Cardiac fibroblast (primary cell): ENCODE data around the gene PSMF1.

Experiments used
- DNase-seq, 2 donors: peaks; one replicate each; pipeline versions ENCODE4 v3.0.0 to v3.0.0-alpha.2; 2010; ENCODE audit warnings: low read depth in 2 of 2
- H3K4me3 ChIP-seq, 2 donors: replicated peaks in 1 of 2; 1 replicate in 1 of 2; 2 replicates in 1 of 2; pipeline ENCODE4 v1.5.1; 2011; ENCODE audit warnings: low read depth in 2 of 2, low read length in 2 of 2, mild to moderate bottlenecking in 2 of 2, moderate library complexity in 1 of 2
- TF ChIP-seq, protein P1 (sequence below): IDR thresholded peaks from one replicate; pipeline ENCODE4 v1.5.1; 2011; ENCODE audit warnings: low read depth, mild to moderate bottlenecking, low read length, inconsistent platforms

Gene PSMF1

DNA sequence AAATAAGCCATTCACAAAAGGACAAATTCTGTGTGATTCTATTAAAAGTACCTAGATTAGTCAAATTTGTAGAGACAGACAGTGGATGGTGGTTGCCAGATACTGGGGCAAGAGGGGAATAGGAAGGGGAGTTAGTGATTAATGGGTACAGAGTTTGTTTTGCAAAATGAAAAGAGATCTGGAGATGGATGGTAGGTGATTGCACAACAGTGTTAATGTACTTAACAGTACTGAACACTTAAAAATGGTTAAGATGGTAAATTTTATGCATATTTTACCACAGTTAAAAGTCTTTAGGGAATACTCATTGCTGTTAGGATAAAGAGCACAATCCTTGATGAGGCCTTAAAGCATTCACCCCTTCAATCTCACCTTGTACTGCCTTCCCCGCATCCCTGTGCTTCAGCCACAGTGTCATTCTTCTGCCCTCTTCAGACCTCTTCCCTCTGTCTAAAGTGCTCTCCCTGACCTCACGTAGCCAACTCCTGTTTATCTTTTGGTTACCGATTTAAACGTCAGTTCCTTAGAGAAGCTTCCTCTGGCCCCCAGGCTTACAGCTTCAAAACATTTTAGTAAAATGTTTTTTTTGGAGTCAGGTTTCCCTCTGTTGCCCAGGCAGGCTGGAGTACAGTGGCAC lies 11.8 kb downstream of the PSMF1 start:
- DNase-seq: no peak
- TF ChIP-seq, protein P1, sequence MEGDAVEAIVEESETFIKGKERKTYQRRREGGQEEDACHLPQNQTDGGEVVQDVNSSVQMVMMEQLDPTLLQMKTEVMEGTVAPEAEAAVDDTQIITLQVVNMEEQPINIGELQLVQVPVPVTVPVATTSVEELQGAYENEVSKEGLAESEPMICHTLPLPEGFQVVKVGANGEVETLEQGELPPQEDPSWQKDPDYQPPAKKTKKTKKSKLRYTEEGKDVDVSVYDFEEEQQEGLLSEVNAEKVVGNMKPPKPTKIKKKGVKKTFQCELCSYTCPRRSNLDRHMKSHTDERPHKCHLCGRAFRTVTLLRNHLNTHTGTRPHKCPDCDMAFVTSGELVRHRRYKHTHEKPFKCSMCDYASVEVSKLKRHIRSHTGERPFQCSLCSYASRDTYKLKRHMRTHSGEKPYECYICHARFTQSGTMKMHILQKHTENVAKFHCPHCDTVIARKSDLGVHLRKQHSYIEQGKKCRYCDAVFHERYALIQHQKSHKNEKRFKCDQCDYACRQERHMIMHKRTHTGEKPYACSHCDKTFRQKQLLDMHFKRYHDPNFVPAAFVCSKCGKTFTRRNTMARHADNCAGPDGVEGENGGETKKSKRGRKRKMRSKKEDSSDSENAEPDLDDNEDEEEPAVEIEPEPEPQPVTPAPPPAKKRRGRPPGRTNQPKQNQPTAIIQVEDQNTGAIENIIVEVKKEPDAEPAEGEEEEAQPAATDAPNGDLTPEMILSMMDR: no peak
- H3K4me3 ChIP-seq: no peak overlapping the region

DNA sequence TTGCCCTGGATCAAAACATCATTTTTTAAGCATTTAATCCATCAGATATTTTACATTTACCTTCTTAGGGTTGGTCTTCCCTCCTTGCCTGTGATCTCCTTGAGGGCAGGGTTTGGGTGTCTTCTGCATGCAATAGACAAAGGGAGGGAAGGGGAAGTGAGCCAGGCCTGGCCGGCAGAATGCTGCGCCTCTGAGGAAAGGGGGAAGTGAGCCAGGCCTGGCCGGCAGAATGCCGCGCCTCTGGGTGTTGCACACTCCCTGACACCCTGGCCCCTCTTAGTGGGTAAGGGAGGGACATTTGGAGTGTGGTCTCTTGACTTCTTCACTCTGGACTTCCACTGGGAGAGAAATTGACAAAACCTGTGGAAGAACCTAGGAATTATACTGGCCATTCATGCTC lies 12.4 kb downstream of the PSMF1 start:
- TF ChIP-seq, protein P1: no peak
- DNase-seq: no peak
- H3K4me3 ChIP-seq: no peak overlapping the region

DNA sequence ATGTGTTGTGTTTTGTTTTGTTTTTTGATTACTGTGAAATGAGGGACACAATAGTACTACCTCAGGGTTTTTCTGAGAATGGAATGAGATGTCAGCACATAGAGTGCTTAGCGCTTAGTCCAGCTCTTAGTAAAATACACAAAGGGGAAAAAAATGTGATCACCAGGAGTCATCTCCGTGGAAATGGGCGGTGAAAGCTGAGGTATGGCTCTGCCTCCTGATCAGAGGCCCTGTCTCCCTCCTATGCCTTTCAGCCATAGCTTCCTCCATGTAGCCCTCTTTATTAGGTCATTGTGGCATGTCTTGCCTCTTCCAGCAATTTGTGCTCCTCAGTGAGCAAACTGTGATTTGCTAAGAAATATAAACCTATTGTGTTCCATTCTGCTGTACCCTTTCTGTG lies 13.0 kb downstream of the PSMF1 start:
- DNase-seq: no peak
- no peak overlapping the region for H3K4me3 ChIP-seq
- TF ChIP-seq, protein P1: no peak

DNA sequence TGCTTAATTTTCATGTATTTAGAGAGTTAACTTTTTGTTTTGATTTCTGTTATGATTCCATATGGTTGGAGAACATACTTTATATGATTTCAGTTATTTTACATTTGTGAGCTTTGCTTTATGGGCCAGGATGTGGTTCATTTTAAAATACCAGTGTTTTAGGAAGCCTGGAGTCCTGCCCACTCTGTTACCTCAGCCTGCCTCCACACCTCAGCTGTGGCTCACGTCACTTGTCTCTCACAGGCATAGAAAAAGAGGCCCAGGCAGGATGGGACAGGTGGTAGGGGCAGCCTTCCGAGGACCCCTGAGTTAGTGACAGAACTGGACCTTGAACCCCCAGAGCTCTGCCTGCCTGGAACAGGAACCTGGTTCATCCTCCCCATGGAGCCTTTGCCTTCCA lies 16.0 kb downstream of the PSMF1 start:
- DNase-seq: no peak
- no peak overlapping the region for H3K4me3 ChIP-seq
- TF ChIP-seq, protein P1: no peak

DNA sequence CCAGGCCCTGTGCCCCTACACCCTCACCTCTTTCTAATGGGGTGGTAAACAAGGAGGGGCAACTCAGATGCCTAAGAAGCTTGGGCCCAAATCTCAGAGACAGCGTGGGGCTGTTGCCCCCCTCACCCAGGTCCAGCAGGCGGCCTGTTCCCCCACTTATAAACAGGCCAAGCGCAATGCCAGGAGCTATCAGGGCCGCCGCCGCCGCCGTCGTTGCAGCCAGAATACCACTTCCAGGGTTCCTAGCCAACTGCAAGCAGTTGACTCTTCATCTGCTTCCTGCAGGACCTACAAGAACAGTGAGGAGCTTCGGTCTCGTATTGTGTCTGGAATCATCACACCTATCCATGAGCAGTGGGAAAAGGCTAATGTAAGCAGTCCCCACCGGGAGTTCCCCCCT lies 16.4 kb downstream of the PSMF1 start:
- TF ChIP-seq, protein P1: no peak
- H3K4me3 ChIP-seq: no peak overlapping the region
- DNase-seq: no peak

DNA sequence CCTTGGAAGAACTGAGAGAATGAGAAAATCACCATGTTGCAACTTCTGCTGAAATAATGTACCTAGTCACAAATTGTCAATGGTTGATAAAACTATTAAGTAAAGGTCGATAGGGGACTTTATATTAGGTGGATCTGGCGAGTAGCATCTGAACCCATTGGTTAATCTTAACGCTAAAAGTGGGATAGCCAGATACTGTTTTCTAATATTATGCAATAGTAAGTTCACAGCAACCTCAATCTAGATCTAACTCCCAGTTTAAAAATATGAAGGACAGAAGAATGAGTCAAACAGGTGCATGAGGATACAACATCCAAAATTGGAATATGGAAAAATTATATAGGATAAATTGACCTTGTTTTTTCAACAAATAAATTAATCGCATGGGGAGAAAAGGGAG lies 18.8 kb downstream of the PSMF1 start:
- TF ChIP-seq, protein P1: no peak
- DNase-seq: no peak
- no peak overlapping the region for H3K4me3 ChIP-seq
